Mesendoderm (in vitro differentiated cells): ENCODE results near the gene MORC2.
A peak's percentile ranks its signal among the peaks of the same experiment; 100 is the strongest.

Experiments used
- DNase-seq: peaks from one replicate; pipeline ENCODE4 v3.0.0; 2013
- H2AK5ac ChIP-seq: 2 replicates; pipeline ENCODE4 v1.6.1; 2013; ENCODE audit warnings: low read length, inconsistent platforms
- H2BK120ac ChIP-seq: 2 replicates; pipeline ENCODE4 v1.6.1; 2013; ENCODE audit warnings: low read depth, mild to moderate bottlenecking, low read length, moderate library complexity, mixed read lengths
- H2BK15ac ChIP-seq: replicated peaks from 2 replicates; pipeline ENCODE4 v1.6.1; 2013; ENCODE audit warnings: low read depth, mild to moderate bottlenecking, moderate library complexity
- H2BK5ac ChIP-seq: 2 replicates; pipeline ENCODE4 v1.6.1; 2013; ENCODE audit warnings: low read length, inconsistent platforms
- H3K18ac ChIP-seq: 2 replicates; pipeline ENCODE4 v1.6.1; 2013; ENCODE audit warnings: mild to moderate bottlenecking, low read length, mixed read lengths
- H3K23ac ChIP-seq: one replicate; pipeline ENCODE4 v1.6.1; 2013; ENCODE audit warnings: low read length
- H3K27ac ChIP-seq: 2 replicates; pipeline ENCODE4 v1.5.1; 2013; ENCODE audit warnings: low read depth, mild to moderate bottlenecking, inconsistent platforms, low read length, moderate library complexity
- H3K27me3 ChIP-seq: 2 replicates; pipeline ENCODE4 v1.6.1; 2013; ENCODE audit warnings: low read length, control low read depth, mild to moderate bottlenecking, inconsistent platforms; ENCODE audit not compliant: insufficient read depth, poor library complexity
- H3K36me3 ChIP-seq: 2 replicates; pipeline ENCODE4 v1.6.1; 2013; ENCODE audit warnings: low read length, inconsistent platforms; ENCODE audit not compliant: control insufficient read depth, insufficient read depth
- H3K4ac ChIP-seq: one replicate; pipeline ENCODE4 v1.6.1; 2013; ENCODE audit warnings: low read depth, mild to moderate bottlenecking, low read length, moderate library complexity
- H3K4me1 ChIP-seq: 2 replicates; pipeline ENCODE4 v1.6.1; 2013; ENCODE audit warnings: low read depth, low read length, inconsistent platforms; ENCODE audit not compliant: control insufficient read depth
- H3K4me2 ChIP-seq: 2 replicates; pipeline ENCODE4 v1.6.1; 2013; ENCODE audit warnings: low read length
- H3K4me3 ChIP-seq: 2 replicates; pipeline ENCODE4 v1.5.1; 2013; ENCODE audit warnings: mild to moderate bottlenecking, low read length
- H3K56ac ChIP-seq: one replicate; pipeline ENCODE4 v1.6.1; 2013; ENCODE audit warnings: low read length
- H3K79me1 ChIP-seq: 2 replicates; pipeline ENCODE4 v1.6.1; 2013; ENCODE audit warnings: low read length, inconsistent platforms
- H3K79me2 ChIP-seq: 2 replicates; pipeline ENCODE4 v1.6.1; 2013; ENCODE audit warnings: mild to moderate bottlenecking, low read length; ENCODE audit not compliant: control insufficient read depth, insufficient read depth
- H3K9ac ChIP-seq: 2 replicates; pipeline ENCODE4 v1.6.1; 2013; ENCODE audit warnings: low read length, inconsistent platforms
- H4K5ac ChIP-seq: one replicate; pipeline ENCODE4 v1.6.1; 2013; ENCODE audit warnings: low read length
- H4K8ac ChIP-seq: one replicate; pipeline ENCODE4 v1.6.1; 2013; ENCODE audit warnings: low read depth, mild to moderate bottlenecking, control low read depth, low read length, moderate library complexity
- WGBS: extraction: QIAGEN DNeasy Blood & Tissue Kit; methylation state at CpG from one replicate; pipeline ENCODE4 v1.1.7; 2013; ENCODE audit warnings: low lambda C conversion rate, missing lambda C conversion rate; ENCODE audit not compliant: insufficient coverage; ENCODE audit errors: extremely low coverage; 5-methylcytosine and 5-hydroxymethylcytosine counted together

MORC2 gene

GRCh38 chr22:30884211-30885000 lies 84.2 kb downstream of the MORC2 start:
- Histone ChIP-seq H3K4me3 (no peak overlapping the region), H2BK120ac (no peak overlapping the region), H4K8ac (no peak overlapping the region), H3K4me2 (no peak overlapping the region), H3K27me3 (no peaks in the 10 kb centered on the region), H2BK5ac (no peak overlapping the region), H2AK5ac (no peak overlapping the region), H3K18ac (no peak overlapping the region), H4K5ac (no peak overlapping the region), H3K4ac (no peak overlapping the region), H2BK15ac (no peak overlapping the region), H3K36me3 (no peaks in the 10 kb centered on the region), H3K27ac (no peak overlapping the region), H3K79me2 (no peaks in the 10 kb centered on the region), H3K79me1 (no peaks in the 10 kb centered on the region), H3K4me1 (no peaks in the 10 kb centered on the region), H3K56ac (no peak overlapping the region), H3K9ac (no peak overlapping the region), H3K23ac (no peak overlapping the region)
- no peak for DNase-seq
- WGBS, result no CpG with 5 or more reads among the region's 18 CpGs

- Histone ChIP-seq H3K56ac (no peak overlapping the region), H2AK5ac (no peak overlapping the region), H3K9ac (no peak overlapping the region), H4K8ac (no peak overlapping the region), H2BK15ac (no peak overlapping the region), H3K27ac (no peak overlapping the region), H3K27me3 (no peaks in the 10 kb centered on the region), H3K18ac (no peak overlapping the region), H3K4me2 (no peak overlapping the region), H3K4me3 (no peak overlapping the region), H4K5ac (no peak overlapping the region), H3K79me2 (no peaks in the 10 kb centered on the region), H2BK120ac (no peak overlapping the region), H3K23ac (no peak overlapping the region), H3K79me1 (no peaks in the 10 kb centered on the region), H3K36me3 (no peaks in the 10 kb centered on the region), H3K4me1 (no peaks in the 10 kb centered on the region), H3K4ac (no peak overlapping the region), H2BK5ac (no peak overlapping the region)
- WGBS, result no CpG with 5 or more reads among the region's 7 CpGs
- DNase-seq, result no peak
Measured at GRCh38 chr22:30883586-30884145, 84.9 kb downstream of the MORC2 start.

GRCh38 chr22:30882974-30883533 lies 85.5 kb downstream of the MORC2 start:
- Histone ChIP-seq H2BK120ac (no peak overlapping the region), H3K27ac (no peak overlapping the region), H4K5ac (no peak overlapping the region), H3K23ac (no peak overlapping the region), H3K4me1 (no peaks in the 10 kb centered on the region), H3K4me2 (no peak overlapping the region), H3K27me3 (no peaks in the 10 kb centered on the region), H3K9ac (no peak overlapping the region), H3K79me2 (no peaks in the 10 kb centered on the region), H3K56ac (no peak overlapping the region), H3K18ac (no peak overlapping the region), H3K4me3 (no peak overlapping the region), H4K8ac (no peak overlapping the region), H2BK5ac (no peak overlapping the region), H3K4ac (no peak overlapping the region), H2BK15ac (no peak overlapping the region), H3K36me3 (no peaks in the 10 kb centered on the region), H3K79me1 (no peaks in the 10 kb centered on the region), H2AK5ac (no peak overlapping the region)
- DNase-seq, result no peak
- WGBS, result no CpG with 5 or more reads among the region's 4 CpGs

DNA sequence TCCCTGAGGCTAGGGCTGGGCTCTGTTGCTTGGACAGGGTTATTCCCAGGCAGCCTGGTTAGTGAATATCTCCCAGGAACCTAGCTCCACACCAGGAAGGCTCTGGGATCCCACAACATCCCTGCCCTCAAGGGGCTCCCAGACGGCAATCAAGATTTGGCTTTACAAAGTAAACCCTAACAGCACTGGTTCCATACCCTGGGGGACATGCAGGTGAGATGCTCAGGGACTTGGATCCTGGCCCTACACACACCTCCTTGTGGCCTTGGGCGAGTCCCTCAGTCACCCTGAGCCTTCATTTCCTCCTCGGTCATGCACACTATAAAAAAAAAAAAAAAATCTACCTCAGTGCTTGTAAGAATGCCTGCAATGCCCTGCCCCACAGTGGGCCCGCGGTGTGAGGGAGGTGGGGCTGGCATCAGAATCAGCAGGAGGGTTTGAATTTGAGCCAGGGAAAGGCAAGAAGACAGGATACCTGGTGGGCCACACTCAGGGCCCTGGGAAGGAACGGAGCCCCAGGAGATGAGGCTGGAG lies 86.3 kb downstream of the MORC2 start:
- H3K27ac ChIP-seq, result no peak overlapping the region
- no peak overlapping the region for H4K5ac ChIP-seq
- no peak overlapping the region for H3K4me2 ChIP-seq
- peak; percentile 13 for DNase-seq
- no peaks in the 10 kb centered on the region for H3K36me3 ChIP-seq
- no peaks in the 10 kb centered on the region for H3K79me1 ChIP-seq
- no peak overlapping the region for H3K4ac ChIP-seq
- H3K27me3 ChIP-seq, result no peaks in the 10 kb centered on the region
- H3K79me2 ChIP-seq, result no peaks in the 10 kb centered on the region
- no peak overlapping the region for H3K18ac ChIP-seq
- H2BK5ac ChIP-seq, result no peak overlapping the region
- H3K23ac ChIP-seq, result no peak overlapping the region
- no peak overlapping the region for H2BK120ac ChIP-seq
- H3K4me3 ChIP-seq, result no peak overlapping the region
- H3K56ac ChIP-seq, result no peak overlapping the region
- no peak overlapping the region for H2AK5ac ChIP-seq
- H4K8ac ChIP-seq, result no peak overlapping the region
- WGBS, result no CpG with 5 or more reads among the region's 6 CpGs
- H3K9ac ChIP-seq, result no peak overlapping the region
- no peaks in the 10 kb centered on the region for H3K4me1 ChIP-seq
- H2BK15ac ChIP-seq, result no peak overlapping the region

- no peak overlapping the region for H3K23ac ChIP-seq
- WGBS, result no CpG with 5 or more reads among the region's 14 CpGs
- no peak overlapping the region for H3K4me3 ChIP-seq
- no peak overlapping the region for H2BK120ac ChIP-seq
- H3K9ac ChIP-seq, result no peak overlapping the region
- no peak overlapping the region for H2AK5ac ChIP-seq
- no peak overlapping the region for H3K56ac ChIP-seq
- H4K8ac ChIP-seq, result no peak overlapping the region
- no peak overlapping the region for H3K4me2 ChIP-seq
- no peaks in the 10 kb centered on the region for H3K79me1 ChIP-seq
- no peak overlapping the region for H4K5ac ChIP-seq
- no peaks in the 10 kb centered on the region for H3K4me1 ChIP-seq
- no peak overlapping the region for H3K18ac ChIP-seq
- no peaks in the 10 kb centered on the region for H3K79me2 ChIP-seq
- H3K27me3 ChIP-seq, result no peaks in the 10 kb centered on the region
- DNase-seq, result peak; percentile 70
- H3K36me3 ChIP-seq, result no peaks in the 10 kb centered on the region
- no peak overlapping the region for H3K27ac ChIP-seq
- H2BK5ac ChIP-seq, result no peak overlapping the region
- H2BK15ac ChIP-seq, result no peak overlapping the region
- no peak overlapping the region for H3K4ac ChIP-seq
Measured at GRCh38 chr22:30881361-30882183, 87.0 kb downstream of the MORC2 start.
